K562 (cell line): ENCODE data around the gene DDAH2. TPM values are rescaled to one million over a fixed set of nuclear protein-coding genes. Genes with fewer than 3 reads are reported as not detected.
A peak's percentile ranks its signal among the peaks of the same experiment; 100 is the strongest.

Experiments
- BRCA1 ChIP-seq, 2 experiments: fragments of 450-650 bp in 1 of 2; sonication (generic) in 1 of 2; formaldehyde crosslinking in 1 of 2; IDR thresholded peaks; 2 replicates each; pipeline versions ENCODE4 v1.5.0 to v1.6.1; 2017 to 2020; ENCODE audit warnings: mild to moderate bottlenecking in 1 of 2, missing genetic modification reagents in 1 of 2
- DDX20 ChIP-seq: fragments of 450-650 bp; IDR thresholded peaks from 2 replicates; pipeline ENCODE4 v1.6.1; 2016; ENCODE audit warnings: missing genetic modification characterization, low read depth, mild to moderate bottlenecking, missing compliant biosample characterization, moderate library complexity
- DPF2 ChIP-seq: fragments of 450-650 bp; IDR thresholded peaks from 2 replicates; pipeline ENCODE4 v1.6.1; 2016
- ETV1 ChIP-seq: fragments of 450-650 bp; conservative IDR thresholded peaks from 2 replicates; pipeline ENCODE4 v1.6.1; 2016; ENCODE audit warnings: missing genetic modification characterization, control low read depth, low read depth, missing compliant biosample characterization
- GTF2A2 ChIP-seq: IDR thresholded peaks from 2 replicates; pipeline ENCODE4 v1.6.1; 2016; ENCODE audit warnings: mild to moderate bottlenecking, missing genetic modification characterization, missing compliant biosample characterization
- HSF4 ChIP-seq: fragments of 250-450 bp; sonication (Bioruptor Pico); IDR thresholded peaks from 2 replicates; pipeline ENCODE4 v2.1.2; 2022; ENCODE audit warnings: mild to moderate bottlenecking, moderate library complexity, borderline replicate concordance
- KAT7 ChIP-seq: sonication (generic); formaldehyde crosslinking; IDR thresholded peaks from 2 replicates; pipeline ENCODE4 v1.8.0; 2022; ENCODE audit warnings: missing genetic modification reagents, mild to moderate bottlenecking, borderline replicate concordance
- LCOR ChIP-seq: sonication (generic); formaldehyde crosslinking; IDR thresholded peaks from 2 replicates; pipeline ENCODE4 v1.8.0; 2022; ENCODE audit warnings: mild to moderate bottlenecking, missing genetic modification reagents
- MCM2 ChIP-seq: fragments of 450-650 bp; IDR thresholded peaks from 2 replicates; pipeline ENCODE4 v1.6.1; 2017; ENCODE audit warnings: low read depth, mild to moderate bottlenecking
- MTA2 ChIP-seq: fragments of 450-650 bp; IDR thresholded peaks from 2 replicates; pipeline ENCODE4 v1.6.1; 2016; ENCODE audit warnings: low read depth
- NFXL1 ChIP-seq: fragments of 450-650 bp; formaldehyde crosslinking; IDR thresholded peaks from 2 replicates; pipeline ENCODE4 v1.4.0; 2021; ENCODE audit warnings: mild to moderate bottlenecking
- PCBP1 ChIP-seq: fragments of 200-400 bp; formaldehyde crosslinking; IDR thresholded peaks from 2 replicates; pipeline ENCODE4 v1.6.1; 2018; ENCODE audit warnings: mild to moderate bottlenecking, low read depth, low read length; ENCODE audit not compliant: poor library complexity, severe bottlenecking
- POLR3A ChIP-seq: IDR thresholded peaks from 2 replicates; pipeline ENCODE4 v1.6.1; 2011; ENCODE audit warnings: borderline replicate concordance, mild to moderate bottlenecking, moderate library complexity; ENCODE audit not compliant: insufficient read length, insufficient read depth; ENCODE audit errors: extremely low read depth
- PPARD ChIP-seq: fragments of 250-450 bp; sonication (Bioruptor Pico); IDR thresholded peaks from 2 replicates; pipeline ENCODE4 v1.8.0; 2022; ENCODE audit warnings: inconsistent platforms, mild to moderate bottlenecking, moderate library complexity
- RFX5 ChIP-seq: IDR thresholded peaks from 2 replicates; pipeline ENCODE4 v1.6.1; 2011; ENCODE audit warnings: low read depth, mild to moderate bottlenecking, improper control_type of control experiment, low read length
- RREB1 ChIP-seq: fragments of 250-450 bp; sonication (Bioruptor Pico); IDR thresholded peaks from 2 replicates; pipeline ENCODE4 v1.4.0; 2020
- SRSF3 ChIP-seq: fragments of 200-400 bp; formaldehyde crosslinking; IDR thresholded peaks from 2 replicates; pipeline ENCODE4 v1.6.1; 2016; ENCODE audit warnings: mild to moderate bottlenecking, low read length, moderate library complexity; ENCODE audit not compliant: insufficient read depth
- TCF7 ChIP-seq: sonication (generic); IDR thresholded peaks from 2 replicates; pipeline ENCODE4 v1.6.1; 2016; ENCODE audit warnings: antibody characterized with exemption, borderline replicate concordance
- ZFP36 ChIP-seq: fragments of 150-350 bp; IDR thresholded peaks from 2 replicates; pipeline ENCODE4 v1.6.1; 2018; ENCODE audit warnings: low read length, low read depth; ENCODE audit not compliant: partially characterized antibody
- ZNF444 ChIP-seq: fragments of 250-450 bp; sonication (Bioruptor Pico); IDR thresholded peaks from 2 replicates; pipeline ENCODE4 v1.4.0; 2020; ENCODE audit warnings: mild to moderate bottlenecking, moderate library complexity
- polyA plus RNA-seq, 8 experiments: library from polyadenylated mRNA; depleted of rRNA in 4 of 8; stranded (reverse) in 5 of 8; unstranded in 3 of 8; fragments of >200 nt; fragmentation: Nextera tagmentation in 2 of 8; fragmentation: Illumina TruSeq in 1 of 8; extraction: Ambion mirVana in 2 of 8; extraction: Trizol in 1 of 8; gene quantifications; 2 replicates each; pipeline versions ENCODE4 v1.2.1 to v1.2.3, GENCODE V29; 2011 to 2014; ENCODE audit warnings: inconsistent platforms in 1 of 8, missing spikeins in 1 of 8
- total RNA-seq, 7 experiments: library from RNA; depleted of rRNA in 6 of 7; stranded (reverse); fragments of >200 nt in 6 of 7; fragmentation: Illumina TruSeq in 2 of 7; extraction: Trizol in 2 of 7; gene quantifications; 2 replicates each; pipeline versions ENCODE4 v1.2.1 to v1.2.3, GENCODE V29; 2011 to 2021; ENCODE audit warnings: low replicate concordance in 1 of 7
- TF ChIP-seq, protein P1 (sequence below): sonication (generic); formaldehyde crosslinking; IDR thresholded peaks from 2 replicates; pipeline ENCODE4 v1.8.0; 2023; ENCODE audit warnings: mild to moderate bottlenecking, missing genetic modification reagents

The DDAH2 gene
- total and polyA plus RNA-seq, 9 of the 15 experiments (the other 6 are each of a cell fraction or from before 2014, with no cell fraction given): 1.8 to 45.4 (median 21.4) TPM

- TF ChIP-seq RREB1 (CRISPR knock-in tag): peak; percentile 67; the same call in 1 of the 2 replicates
- TF ChIP-seq ZFP36: no peak
- no peak for TF ChIP-seq HSF4 (CRISPR knock-in tag)
- peak; percentile 78 for TF ChIP-seq TCF7
- TF ChIP-seq GTF2A2 (tag): no peak
- TF ChIP-seq NFXL1 (CRISPR knock-in tag): no peak
- peak; percentile 87 for TF ChIP-seq ETV1 (tag)
- TF ChIP-seq BRCA1 (IDR thresholded peaks at IDR 0.05): no peak
- no peak for TF ChIP-seq BRCA1 (CRISPR knock-in tag; IDR thresholded peaks at IDR 0.05)
- no peak for TF ChIP-seq DDX20 (tag)
- no peak for TF ChIP-seq POLR3A
- TF ChIP-seq DPF2: peak; percentile 86
- TF ChIP-seq LCOR (CRISPR knock-in tag): peak; percentile 41
- TF ChIP-seq KAT7 (CRISPR knock-in tag): peak; percentile 60
- peak; percentile 89; the same call in 1 of the 2 replicates for TF ChIP-seq SRSF3
- TF ChIP-seq, protein P1, sequence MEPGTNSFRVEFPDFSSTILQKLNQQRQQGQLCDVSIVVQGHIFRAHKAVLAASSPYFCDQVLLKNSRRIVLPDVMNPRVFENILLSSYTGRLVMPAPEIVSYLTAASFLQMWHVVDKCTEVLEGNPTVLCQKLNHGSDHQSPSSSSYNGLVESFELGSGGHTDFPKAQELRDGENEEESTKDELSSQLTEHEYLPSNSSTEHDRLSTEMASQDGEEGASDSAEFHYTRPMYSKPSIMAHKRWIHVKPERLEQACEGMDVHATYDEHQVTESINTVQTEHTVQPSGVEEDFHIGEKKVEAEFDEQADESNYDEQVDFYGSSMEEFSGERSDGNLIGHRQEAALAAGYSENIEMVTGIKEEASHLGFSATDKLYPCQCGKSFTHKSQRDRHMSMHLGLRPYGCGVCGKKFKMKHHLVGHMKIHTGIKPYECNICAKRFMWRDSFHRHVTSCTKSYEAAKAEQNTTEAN (CRISPR knock-in tag): no peak; the same call in 1 of the 2 replicates
- peak; percentile 28; the same call in 1 of the 2 replicates for TF ChIP-seq RFX5
- TF ChIP-seq MCM2: no peak
- peak; percentile 19 for TF ChIP-seq PCBP1
- TF ChIP-seq PPARD: no peak
- no peak for TF ChIP-seq ZNF444 (CRISPR knock-in tag)
- no peak; the same call in 1 of the 2 replicates for TF ChIP-seq MTA2
These were observed 26.0 kb downstream of the DDAH2 start, which contains the start of gene ABHD16A (continued) for GRCh38 chr6:31702819-31703716.
